ENCODE results near the gene SSRP1.

The SSRP1 gene

DNA sequence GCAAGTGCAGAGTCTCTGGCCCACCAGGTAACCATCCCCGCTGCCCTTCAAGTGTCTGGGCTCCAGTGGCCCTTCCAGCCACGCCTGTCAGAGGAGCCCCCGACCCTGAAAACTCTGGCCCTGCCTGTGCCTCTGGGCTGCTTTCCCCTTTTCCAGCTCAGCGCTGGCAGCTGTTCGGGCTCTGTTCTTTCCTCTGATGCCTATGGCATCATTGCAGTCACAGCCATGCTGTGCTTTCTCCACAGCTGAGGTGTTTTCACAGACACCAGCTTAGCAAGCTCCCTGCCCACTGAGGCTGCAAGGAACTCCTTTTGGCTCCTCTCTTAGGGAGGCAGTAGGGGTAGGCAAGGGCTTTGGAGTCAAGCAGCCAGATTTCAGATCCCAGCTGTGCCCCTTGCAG, 23.7 kb upstream of the SSRP1 start:
- no peak for DNase-seq (ENCODE audit: low read depth in 2 of 2)

DNA sequence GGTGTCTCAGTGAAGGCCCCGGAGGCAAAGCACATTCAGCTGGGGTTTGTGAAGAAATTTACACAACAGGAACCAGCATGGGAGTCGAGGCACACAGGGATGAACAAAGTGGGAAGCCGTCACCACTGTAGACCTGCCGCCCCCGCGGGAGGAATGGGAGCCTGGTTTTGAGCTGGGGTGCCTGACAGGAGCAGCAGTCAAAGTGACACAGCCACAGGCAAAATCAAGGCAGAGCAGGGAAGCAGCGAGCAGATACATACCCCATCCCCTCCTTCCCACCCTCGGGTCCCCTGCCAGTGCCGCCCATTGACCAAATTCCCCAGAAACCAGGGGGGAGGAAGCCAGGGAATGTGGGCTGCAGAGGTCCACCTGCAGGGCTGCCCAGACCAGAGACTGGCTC, 23.3 kb upstream of the SSRP1 start:
- no peak for DNase-seq (ENCODE audit: low read depth in 2 of 2)

- DNase-seq (ENCODE audit: low read depth in 2 of 2) = no peak
These were observed 22.9 kb upstream of the SSRP1 start for GRCh38 chr11:57358543-57358961.

DNA sequence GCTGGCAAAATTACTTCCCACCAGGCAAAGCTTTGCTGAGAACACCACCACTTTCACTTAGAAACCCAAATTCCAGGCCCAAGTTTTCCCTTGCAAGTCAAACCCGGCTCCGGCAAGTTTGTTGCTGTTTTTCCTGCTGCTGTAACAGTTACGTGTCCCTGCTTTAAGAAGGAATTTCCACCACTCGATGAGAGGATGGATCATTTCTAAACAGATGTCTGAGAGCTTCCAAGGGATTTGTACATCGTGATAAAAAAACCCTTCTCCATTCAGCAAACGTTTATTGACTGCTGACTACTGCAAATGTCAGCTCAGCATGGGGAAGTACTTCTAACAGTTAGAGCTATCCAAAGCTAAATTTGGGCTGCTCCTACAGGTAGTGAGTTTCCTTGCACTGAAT, 22.2 kb upstream of the SSRP1 start:
- DNase-seq (ENCODE audit: low read depth in 2 of 2) = no peak

GRCh38 chr11:57357310-57357709, 21.6 kb upstream of the SSRP1 start:
- DNase-seq (ENCODE audit: low read depth in 2 of 2) = no peak

DNA sequence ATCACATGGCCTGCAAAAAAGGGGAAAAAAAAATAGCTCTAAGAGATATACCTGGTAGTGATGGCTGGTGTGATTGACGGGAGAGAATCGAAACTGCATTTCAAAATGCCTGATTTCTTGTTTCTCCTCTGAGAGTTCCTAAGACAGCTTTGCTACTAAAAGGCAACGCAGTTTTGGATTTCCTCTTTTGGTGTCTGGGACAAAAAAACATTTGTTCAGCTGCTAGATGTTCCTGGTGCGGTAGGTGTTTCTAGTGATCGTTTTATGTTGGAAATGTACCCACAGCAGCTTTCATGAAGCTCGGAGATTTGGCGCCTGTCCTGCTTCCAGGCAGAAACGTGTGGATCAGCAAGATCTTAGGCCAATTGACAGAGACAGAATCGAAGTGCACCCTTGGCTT, 20.6 kb upstream of the SSRP1 start:
- DNase-seq (ENCODE audit: low read depth in 2 of 2) = no peak

- no peak for DNase-seq (ENCODE audit: low read depth in 2 of 2)
These were observed 19.0 kb upstream of the SSRP1 start for GRCh38 chr11:57354699-57355098.

GRCh38 chr11:57353852-57354251, 18.2 kb upstream of the SSRP1 start:
- DNase-seq (ENCODE audit: low read depth in 2 of 2) = no peak

DNA sequence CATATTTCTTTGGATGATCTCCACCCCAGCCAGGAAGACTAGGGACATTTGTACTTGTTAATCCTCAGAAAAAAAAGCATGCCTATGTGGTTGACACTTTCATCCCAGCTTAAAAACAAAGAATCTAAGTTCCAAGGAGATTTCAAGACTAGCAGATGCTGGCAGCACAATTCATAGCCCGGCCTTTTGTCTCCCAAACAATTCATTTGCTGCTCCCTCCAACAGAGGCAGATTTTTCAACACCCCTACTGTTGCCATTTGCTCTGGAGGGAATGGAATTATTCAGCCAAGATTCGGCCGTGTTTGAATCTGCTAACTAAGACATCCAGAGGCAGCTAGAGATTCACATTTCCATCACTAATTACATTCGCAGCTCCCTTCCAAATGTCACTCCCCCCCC, 17.8 kb upstream of the SSRP1 start:
- DNase-seq (ENCODE audit: low read depth in 2 of 2) = no peak

GRCh38 chr11:57353036-57353435, 17.3 kb upstream of the SSRP1 start:
- DNase-seq (ENCODE audit: low read depth in 2 of 2) = no peak

DNA sequence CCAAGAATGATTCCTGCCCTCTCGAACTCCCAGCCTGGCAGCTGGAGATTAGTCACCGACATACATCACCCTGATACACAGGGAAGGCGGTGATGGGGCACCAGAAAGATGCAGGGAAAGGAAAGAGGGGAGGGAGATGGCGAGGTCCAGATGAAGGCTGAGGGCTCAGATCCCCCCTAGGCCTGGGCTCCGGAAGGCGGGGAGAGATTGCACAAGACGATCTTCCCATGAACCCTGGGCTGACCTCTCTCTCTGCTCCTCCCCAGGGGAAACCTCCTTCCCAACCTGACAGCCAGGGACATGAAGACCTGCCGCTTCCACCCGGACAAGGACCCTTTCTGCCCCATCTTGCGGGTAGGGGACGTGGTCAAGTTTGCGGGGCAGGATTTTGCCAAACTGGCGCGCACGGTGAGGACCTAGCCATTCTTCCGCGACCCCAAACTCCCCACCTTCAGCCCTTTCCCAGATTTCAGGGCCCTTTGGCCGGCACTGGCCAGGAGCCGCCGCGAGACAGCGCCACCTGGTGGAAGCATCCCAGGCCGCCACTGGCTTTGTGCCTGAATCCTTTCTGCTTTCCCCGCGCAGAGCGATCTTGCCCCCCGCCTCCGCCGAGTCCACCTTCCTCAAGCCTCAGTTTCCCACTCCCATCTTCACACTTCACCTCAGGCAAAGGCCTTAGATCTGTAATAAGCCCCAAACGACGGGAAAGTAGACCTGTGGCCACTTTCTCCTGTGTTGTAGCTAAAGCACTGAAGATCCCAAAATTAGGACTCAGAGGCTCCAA, 14.0 kb upstream of the SSRP1 start:
- peak; percentile 53 to 56 for DNase-seq (ENCODE audit: low read depth in 2 of 2)

DNA sequence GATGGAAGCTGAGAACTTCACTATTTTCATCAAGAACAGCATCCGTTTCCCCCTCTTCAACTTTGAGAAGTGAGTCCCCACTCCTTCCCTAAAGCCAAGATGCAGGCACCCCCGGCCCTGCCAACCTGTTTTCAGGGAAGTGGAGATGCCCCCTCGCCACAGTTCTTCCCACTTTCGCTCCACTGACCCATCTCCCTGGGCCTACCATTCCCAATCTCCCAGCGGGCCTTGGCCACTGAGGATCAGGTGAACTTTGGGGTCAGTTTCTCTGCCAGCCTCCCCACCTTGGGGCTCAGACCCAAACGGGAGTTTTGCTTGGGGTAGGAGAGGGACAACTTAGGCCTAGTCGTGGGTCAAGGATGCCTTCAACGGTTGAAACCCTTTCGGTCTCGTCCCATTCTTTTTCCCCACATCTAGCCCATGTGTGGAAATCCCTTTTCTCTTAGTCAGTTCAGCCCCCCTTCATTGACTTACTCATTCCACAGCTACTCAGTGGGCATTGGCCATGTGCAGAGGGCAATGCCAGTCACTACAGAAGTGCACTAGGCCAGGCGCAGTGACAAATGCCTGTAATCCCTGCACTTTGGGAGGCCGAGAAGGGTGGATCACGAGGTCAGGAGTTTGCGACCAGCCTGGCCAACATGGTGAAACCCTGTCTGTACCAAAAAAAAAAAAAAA, 13.1 kb upstream of the SSRP1 start:
- no peak for DNase-seq (ENCODE audit: low read depth in 2 of 2)

GRCh38 chr11:57348052-57348451, 12.4 kb upstream of the SSRP1 start:
- no peak for DNase-seq (ENCODE audit: low read depth in 2 of 2)

DNA sequence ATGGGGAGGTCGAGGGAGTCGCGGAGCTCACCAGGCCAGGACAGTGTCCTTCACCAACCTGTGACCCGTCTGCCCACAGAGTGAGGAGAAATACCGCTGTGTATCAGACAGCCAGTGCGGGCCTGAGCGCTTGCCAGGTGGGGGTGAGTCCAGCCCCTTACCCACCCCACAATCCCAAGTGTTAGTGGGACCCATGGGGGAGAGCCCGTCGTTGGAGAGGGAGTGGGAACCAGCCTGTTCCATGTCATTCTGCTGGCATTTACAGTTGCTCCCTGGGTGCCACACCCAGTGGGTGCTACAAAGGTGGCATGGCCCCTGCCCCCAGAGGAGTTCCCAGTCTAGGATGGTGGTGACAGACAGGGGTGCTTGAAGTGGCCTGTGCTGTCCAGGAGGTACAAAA, 11.6 kb upstream of the SSRP1 start:
- DNase-seq (ENCODE audit: low read depth in 2 of 2) = no peak

DNA sequence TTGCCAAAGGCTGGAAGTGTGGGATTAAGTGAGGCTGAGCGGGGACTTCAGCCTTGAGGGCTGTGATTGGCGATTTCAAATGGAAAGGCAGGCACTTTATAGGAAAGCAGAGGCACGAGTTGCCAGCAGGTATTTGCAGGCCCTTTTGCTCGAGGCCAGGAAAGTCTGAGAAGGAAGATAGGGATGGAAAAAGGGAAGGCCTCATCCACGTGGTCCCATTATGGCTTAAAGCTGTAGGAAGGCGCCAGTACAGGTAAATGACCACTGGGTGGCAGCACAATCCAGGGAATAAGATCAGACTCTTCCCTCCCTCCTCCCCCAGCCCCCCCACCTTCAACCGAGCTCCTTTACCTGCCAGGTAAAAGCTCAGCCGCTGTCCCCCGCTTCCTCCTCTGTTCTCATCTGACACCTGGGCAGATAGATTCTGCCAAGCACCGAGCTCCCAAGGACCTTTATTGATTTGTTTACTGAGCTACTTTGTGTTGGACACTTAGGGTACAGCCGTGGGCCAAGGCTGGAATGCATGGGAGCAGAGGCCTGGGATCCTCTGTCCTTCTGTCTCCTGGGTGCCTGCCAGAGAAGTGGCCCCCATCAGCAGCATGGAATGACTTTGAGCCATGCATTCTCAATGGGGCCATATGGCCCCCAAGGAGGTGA, 10.0 kb upstream of the SSRP1 start:
- DNase-seq (ENCODE audit: low read depth in 2 of 2) = peak; percentile 38 to 59

DNA sequence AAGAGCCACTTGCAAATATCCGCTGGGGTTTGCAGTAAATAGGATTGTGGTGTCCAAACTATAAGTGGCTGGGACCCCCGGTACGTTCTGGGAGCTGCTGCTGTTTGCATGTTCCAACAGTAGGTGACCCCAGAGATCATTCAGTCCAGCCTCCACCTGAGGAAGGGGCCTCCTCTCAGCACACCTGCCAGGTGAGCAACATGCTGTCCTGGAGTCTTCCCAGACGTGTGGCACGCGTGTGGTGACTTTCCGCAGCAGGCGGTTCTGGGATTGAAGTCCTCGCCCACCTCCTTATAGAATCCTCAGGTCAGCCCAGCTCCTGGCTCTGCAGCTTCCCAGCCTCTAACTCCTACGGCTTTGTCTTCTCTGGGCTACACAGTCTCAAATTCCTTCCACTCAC, 9.1 kb upstream of the SSRP1 start:
- no peak for DNase-seq (ENCODE audit: low read depth in 2 of 2)

GRCh38 chr11:57343825-57344224, 8.1 kb upstream of the SSRP1 start:
- no peak for DNase-seq (ENCODE audit: low read depth in 2 of 2)

DNA sequence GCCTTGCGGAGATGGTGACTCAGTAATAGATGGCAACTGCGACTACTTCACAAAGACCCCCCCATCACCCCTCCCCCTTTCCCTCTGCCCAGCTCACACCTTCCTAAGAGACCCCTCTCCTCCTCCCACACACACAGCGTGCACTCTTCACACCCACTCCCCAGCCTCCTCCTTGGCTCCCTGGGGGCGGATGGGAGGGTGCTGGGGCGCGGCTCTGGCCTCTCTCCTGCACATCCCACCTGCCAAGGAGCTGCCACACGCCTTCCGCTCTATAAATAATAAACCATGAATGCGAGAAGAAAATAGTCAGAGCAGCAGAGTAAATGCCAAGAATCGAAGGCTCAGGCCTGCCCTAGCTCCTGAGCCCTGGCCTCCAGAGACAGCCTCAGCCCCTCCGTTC, 7.0 kb upstream of the SSRP1 start:
- DNase-seq (ENCODE audit: low read depth in 2 of 2) = no peak

DNA sequence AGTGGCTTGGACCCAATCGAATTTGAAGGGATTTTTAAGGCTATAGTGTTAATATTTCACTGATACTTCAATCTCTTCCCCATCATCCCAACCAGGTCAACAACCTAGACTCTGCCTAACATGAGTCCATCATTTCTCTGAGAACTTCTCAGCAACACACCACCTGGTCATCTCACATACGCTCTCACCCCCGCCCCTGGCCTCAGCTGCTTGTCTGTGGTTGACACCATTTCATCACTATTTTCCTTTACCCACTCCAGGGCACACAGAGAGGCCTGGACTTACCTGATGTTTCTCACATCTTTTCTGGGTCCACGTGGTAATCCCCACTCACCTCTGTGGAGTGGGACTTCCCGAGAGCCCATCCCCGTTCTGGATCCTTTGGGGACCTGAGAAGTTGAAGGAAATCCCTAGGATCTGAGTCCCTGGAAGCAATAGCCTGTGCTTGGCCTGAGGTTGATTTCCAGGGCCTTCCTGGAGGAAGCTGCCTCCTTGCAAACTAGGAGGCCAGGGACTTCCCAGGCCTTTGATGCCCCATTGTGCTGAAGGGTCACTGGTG, 5.6 kb upstream of the SSRP1 start:
- DNase-seq (ENCODE audit: low read depth in 2 of 2) = no peak

DNA sequence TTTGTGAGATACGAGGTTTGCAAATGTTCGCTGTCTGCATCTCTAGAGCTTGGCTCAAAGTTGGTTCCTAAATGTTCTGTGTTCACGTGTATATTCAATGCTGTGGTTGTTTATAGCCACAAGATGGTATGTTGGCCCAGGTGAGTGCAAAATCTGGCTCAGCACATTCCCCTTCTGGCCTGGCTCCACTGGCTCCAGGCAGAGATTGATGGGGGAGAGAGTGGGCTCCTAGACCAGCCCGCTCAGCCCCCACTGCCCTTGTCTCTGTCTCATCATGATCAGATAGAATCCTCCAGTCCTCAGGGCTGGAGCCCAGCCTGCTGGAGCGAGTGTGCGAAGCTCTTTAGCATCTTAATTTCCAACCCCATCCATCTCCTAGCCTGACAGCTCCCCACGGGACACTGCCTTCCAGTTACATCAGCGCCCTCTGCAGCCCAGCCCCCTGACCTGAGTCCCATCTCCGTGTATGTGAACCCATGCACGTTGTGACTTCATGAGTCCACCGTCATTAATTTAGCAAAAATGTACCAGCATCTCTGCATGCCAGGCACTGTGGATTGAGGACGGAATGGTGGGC, 4.4 kb upstream of the SSRP1 start:
- DNase-seq (ENCODE audit: low read depth in 2 of 2) = no peak

DNA sequence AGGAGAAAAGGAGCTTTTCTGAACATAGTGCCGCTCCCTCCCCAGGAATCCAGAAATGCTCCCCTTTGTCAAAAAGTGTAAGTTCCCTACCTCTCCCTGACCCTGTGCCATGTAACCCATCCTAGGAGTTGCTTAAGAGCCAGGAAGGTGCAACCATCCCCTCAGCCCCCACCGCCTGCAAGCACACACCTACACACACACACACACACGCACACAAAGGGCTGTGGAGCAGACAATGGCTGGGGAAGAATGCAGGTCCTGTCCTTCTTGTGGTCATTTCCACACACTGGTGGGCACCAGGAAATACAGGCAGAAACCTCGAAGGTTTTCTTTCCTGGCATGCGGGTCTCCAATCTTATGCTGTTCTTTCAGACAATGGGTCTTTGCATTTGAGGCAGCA, 3.6 kb upstream of the SSRP1 start:
- no peak for DNase-seq (ENCODE audit: low read depth in 2 of 2)

DNA sequence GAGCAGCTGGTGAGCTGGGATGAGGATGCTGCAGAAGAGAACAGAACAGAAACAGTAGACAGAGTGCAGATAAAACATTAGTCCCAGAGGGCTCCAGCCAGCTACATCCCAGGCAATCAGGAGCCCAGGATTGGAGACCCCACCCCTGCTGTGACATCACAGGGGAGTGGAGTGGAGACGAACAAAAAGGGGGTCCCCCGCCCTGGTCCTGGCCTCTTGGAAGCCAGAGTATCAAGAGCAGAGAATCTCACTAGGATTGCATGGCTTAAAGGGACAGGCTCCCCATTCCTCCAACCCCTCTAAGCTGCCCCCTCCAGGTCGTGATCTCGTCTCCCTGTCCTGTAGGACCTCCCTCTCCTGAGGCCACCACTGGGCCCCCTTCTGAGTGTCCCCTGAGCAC, 2.5 kb upstream of the SSRP1 start, which contains the start of gene P2RX3:
P2RX3 (plus strand) TSS at position 211 of the 400 bp plus-strand sequence. CDS start 199 bp downstream, outside the sequence.
- no peak for DNase-seq (ENCODE audit: low read depth in 2 of 2)

All from stimulated activated CD8-positive, alpha-beta memory T cell treated with anti-CD3 and anti-CD28 coated beads, Interleukin-2, amount 100 ng/mL, for 48 hours (primary cell).